SK-N-SH treated with all-trans-retinoic acid at 6 μM for 48 hours (cell line): ENCODE measurements around the gene SLCO3A1.

Source experiments
- ISL1 ChIP-seq: fragments of 250-450 bp; sonication (Bioruptor Pico); IDR thresholded peaks from 2 replicates; pipeline ENCODE4 v2.1.2; 2022; ENCODE audit warnings: mild to moderate bottlenecking, moderate library complexity
- ZFP3 ChIP-seq: fragments of 250-450 bp; sonication (Bioruptor Pico); IDR thresholded peaks from 2 replicates; pipeline ENCODE4 v1.5.0; 2020; ENCODE audit warnings: mild to moderate bottlenecking, moderate library complexity
- ZNF8 ChIP-seq: fragments of 450-650 bp; formaldehyde crosslinking; IDR thresholded peaks from 2 replicates; pipeline ENCODE4 v1.5.0; 2020; ENCODE audit warnings: mild to moderate bottlenecking, moderate library complexity
- TF ChIP-seq, protein P1 (sequence below): fragments of 250-450 bp; sonication (Bioruptor Pico); IDR thresholded peaks from 2 replicates; pipeline ENCODE4 v1.8.0; 2020; ENCODE audit warnings: mild to moderate bottlenecking, moderate library complexity, borderline replicate concordance

DNA sequence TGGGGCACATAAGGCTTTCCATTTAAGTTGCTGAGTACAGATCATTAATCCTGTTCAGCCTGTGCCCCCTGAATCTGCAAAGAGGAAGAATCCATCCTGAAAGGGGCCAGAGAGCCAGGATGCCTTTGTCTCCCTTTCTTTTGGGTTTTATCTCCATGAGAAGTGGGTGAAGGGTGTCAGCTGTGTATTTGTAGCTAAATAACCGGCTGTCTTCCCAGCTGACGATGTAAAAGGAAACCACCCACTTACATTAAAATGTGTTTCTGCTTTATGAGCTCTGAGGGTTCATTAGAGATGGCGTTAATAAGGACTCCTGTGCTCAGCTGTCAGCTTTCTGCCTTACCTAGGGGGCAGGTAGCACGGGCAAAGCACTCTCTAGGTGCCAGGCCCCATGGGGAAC, 83.4 kb downstream of the SLCO3A1 start:
- TF ChIP-seq, protein P1, sequence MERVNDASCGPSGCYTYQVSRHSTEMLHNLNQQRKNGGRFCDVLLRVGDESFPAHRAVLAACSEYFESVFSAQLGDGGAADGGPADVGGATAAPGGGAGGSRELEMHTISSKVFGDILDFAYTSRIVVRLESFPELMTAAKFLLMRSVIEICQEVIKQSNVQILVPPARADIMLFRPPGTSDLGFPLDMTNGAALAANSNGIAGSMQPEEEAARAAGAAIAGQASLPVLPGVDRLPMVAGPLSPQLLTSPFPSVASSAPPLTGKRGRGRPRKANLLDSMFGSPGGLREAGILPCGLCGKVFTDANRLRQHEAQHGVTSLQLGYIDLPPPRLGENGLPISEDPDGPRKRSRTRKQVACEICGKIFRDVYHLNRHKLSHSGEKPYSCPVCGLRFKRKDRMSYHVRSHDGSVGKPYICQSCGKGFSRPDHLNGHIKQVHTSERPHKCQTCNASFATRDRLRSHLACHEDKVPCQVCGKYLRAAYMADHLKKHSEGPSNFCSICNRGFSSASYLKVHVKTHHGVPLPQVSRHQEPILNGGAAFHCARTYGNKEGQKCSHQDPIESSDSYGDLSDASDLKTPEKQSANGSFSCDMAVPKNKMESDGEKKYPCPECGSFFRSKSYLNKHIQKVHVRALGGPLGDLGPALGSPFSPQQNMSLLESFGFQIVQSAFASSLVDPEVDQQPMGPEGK (CRISPR knock-in tag): no peak
- TF ChIP-seq ZNF8 (no peak), ZFP3 (no peak), ISL1 (CRISPR knock-in tag) (no peak)
